NK-92 (cell line): ENCODE results near the gene MGMT.

Experiments
- DNase-seq: peaks from one replicate; lab custom pipeline; 2025; ENCODE audit not compliant: unreplicated experiment; lab: John Stamatoyannopoulos, UW

The MGMT gene

DNA sequence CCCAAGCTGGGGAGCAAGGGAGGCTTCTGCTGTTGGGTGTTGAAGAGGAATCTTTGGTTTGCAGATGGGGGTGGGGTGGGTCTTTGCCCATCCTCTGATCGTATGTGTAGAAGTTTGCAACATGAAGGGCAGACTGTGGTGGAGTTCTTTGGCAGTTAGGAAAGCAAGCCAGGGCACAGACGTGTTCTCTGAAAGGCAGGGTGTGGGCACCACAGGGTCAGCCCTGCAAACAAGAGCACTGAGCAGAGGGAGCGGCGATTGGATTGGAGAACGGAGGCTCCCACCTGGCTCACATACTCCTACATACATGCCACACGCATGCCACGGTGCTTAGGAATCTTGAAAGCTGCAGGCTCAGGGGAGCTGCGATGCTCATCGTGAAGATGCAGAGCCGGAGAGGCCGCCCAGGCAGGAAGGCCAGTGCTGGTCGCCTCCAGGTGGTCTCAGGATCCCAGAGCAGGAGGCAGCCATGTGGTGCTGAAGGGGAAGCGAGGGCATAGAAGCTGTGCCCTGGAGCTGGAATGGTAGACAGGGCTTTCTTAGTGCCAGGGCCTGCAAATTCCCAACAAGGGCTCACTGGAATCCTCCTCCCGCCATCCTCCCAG is 149.0 kb downstream of the MGMT start:
- no peak for DNase-seq

DNA sequence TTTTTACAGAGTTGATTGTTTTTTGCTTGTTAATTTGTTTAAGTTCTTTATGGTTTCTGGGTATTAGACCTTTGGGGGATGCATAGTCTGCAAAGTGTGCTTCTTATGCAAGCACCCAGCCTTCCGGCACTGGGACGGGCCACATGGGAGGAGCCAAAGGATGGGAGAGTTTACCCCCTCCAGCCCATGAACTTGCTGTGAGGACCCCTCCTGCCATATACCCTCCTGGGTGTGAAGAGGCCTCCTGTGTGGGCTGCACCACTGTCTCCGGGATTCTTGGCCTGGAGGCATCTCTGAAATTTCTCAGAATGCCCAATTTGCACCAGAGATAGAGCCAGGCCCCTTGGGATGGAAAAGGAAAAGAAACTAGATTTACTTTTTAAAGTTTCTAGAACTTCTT is 150.7 kb downstream of the MGMT start:
- no peak for DNase-seq

DNA sequence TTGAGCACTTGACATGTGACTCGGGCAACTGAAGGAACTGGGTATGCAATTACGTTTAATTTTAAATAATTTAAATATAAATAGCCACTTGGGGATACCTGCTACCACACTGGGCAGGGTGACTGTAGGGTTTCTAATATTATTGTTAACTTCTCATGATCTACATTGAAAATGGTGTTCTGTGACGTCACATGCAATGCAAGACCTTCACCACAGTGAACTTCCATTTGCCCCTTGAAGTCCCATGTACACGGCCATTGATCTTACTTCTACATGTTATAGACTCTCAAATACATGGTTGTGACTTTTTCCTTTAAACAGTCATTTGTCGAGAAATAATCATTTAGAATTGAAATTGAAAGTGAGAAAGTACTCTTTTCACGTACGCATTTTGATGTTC is 154.0 kb downstream of the MGMT start:
- no peak for DNase-seq

DNA sequence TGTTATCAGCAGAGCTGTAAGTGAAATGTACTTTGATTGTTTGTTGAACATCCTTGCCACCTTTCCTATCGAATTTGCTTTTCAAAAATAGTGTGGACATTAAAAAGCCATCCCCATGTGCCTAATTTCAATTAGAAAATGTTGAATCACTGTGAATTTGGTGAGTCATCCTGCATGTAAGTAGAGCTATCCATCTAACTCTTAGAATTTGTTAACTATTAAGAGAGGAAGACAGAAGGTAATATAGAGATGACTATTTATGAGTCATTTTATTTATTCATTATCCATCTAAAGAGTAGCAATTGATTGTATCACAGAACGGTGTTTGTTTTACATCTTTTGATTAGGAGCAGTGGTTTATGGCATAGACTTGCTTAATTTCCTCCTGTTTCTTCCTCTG is 154.7 kb downstream of the MGMT start:
- no peak for DNase-seq

DNA sequence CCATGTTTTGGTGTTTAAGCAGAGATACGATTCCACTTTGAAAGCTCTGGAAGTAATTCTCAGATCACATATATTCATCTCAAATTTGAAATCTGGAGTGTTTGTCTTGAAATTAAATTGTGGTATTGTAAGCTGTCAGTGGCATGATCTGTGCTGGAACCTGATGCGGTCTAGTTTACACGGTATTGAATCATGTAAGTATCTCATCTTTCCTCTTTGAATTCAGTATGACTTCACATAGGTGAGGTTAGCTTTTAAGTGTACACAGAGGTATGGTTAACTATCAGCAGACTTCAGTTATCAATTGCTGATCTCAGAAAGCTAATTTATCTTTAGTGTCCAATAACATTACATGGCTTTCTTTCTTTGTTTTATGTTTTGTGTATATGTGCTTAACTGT is 155.2 kb downstream of the MGMT start:
- DNase-seq: no peak

DNA sequence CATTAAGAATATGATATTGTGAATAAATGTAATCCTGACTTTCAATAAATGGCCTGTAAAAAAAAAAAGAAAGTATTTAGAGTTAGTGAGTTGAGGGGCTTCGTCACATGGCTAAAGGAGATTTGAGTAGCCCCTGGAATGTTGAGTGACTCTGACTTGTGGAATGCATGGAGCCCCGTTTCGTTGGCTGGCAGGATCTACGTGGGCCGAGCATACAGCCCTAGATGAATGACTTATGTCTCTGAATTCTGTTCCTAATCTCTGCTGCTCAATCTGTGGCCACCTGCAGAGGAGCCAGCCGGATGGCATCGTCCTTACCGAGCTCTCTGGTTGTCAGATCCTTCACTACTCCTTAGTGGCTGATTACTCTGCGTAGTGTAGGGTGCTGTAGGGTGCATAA is 155.7 kb downstream of the MGMT start:
- DNase-seq: no peak

DNA sequence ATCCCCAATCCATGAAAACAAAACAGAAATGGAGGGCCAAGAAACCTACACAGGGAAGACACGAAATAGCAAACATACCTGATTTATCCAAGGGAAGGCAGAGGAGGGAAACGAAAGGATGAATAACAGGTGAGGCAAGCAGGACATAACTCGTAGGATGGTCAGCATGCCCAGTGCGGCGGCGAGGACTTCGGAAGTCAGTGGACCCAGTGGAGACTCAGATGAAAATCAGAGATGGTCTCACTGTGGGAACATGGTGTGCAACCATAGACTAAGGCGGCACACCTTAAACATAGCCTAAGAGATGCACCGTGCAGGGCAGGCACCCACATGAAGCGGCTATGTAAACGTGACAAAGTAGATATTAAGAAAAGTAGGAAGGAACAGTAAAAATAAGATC is 157.5 kb downstream of the MGMT start:
- no peak for DNase-seq

DNA sequence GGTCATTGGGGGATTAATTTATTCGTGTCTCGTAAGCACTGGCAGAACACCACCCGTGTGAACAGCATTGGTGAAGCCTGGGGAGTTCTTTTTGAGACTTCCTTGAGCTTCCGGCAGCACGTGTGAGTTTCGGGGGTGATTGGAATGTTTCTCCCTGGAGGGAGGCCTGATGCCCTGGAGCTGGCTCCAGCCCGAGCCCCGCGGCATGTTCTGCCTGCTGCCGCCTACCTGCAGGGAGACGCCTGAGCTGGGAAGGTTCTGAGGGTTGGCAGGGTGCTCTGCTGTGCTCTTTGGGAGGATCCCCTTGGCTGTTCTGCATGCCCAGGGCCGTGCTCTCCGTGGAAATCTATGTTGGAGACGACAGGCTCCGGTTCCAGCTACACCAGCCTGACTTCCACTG is 159.3 kb downstream of the MGMT start:
- no peak for DNase-seq

DNA sequence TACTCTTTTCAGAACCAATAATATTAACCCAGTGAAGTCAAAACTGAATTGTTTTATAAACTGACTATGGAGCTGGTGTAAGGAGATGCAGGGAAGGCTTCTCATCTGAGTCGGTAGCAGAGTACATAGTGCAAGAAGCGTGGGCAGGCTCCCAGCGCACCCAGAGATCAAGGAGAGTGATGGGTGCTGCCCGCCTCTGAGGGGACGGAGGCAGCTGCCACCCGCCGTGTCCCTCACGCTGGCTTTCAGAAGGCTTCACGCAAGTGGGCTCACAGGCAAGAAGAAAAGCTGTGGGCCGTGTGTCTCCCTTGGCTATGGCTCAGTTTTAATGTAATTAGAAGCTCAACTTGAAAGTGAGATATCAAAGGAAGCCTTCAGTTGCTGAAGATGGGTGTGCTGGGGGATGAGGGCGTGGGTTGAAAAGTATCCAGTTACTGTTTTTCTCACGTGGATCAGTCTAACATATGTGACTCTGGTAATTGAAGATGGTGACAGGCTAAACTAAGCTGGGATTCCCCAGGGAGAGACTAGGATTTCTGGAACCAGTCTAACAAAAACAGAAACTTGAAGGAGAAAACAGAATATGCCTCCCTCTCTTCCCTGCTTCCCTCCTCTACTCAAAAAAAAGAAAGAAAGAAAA is 159.9 kb downstream of the MGMT start:
- no peak for DNase-seq

DNA sequence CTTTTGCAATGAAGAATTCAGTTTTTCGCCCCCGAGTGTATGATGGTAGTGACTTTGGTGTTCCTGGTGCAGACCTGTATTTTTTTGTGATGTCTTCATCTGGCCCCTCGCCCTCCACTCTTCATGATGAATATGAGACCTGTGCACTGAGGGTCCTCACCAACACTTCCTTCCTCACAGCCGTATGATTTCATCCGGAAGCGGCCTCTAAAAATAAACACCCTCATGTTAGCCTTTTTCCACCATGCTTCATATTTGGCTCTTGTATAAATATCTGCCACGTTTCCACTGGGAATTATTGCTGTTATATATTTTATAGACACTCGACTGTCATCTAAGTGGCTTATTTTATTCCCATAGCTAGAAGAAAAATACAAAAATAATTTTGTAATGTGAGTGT is 160.4 kb downstream of the MGMT start:
- no peak for DNase-seq

DNA sequence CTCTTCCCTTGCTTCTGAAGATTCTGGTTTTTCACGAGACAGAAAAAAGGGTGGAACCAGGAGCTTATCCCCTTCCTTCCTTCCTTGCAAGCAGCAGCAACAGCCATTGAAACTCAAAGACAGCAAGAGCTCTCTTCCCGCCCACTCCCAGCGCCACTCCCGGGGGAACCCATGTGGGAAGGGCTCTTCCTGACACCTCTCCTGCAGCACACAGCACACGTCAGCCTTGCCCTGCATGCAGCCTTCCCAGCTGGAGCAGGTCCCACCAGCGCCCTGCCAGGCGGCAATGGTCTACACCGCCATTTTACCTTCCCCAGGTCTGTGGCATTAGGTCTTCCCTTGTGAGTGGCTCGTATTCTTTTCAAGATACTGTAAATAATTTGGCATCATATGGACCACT is 161.8 kb downstream of the MGMT start:
- no peak for DNase-seq

DNA sequence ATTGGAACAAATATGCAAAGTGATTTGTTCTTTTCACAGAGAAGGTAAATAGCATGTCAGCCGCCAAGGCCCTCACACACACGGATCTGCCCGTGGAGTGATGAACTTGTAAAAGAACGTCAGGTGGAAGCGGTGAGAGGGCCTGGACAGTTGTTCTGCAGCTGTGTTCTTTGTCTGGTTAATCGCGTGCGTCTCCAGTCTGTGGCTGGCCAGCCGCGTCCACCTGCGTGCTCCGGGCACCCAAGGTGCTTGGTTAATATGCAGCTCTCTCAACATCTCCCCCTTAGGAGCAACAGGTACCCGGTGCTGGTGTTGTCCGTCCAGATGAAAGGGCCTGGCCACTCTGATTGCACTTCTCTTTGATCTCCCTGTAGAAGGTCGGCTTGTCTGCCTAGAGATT is 162.9 kb downstream of the MGMT start:
- no peak for DNase-seq

DNA sequence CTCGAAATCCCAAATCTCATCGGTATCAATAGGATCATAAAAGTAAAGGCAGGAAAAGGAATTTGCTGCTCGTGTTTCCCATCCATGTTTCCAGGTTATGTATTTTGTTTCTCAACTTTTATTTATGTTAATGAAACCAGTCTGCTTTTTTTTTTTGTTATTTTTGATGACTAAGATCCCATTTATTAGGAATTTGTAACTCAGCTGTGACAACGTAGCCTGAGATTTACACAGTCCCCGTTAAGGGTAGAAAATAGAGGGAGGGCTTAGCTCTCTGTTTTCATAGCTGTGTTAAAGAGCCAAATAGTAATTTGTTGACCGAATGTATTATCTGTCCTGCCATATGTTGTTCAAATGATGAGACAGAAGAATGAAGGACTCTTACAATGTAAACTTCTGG is 164.0 kb downstream of the MGMT start:
- DNase-seq: no peak

DNA sequence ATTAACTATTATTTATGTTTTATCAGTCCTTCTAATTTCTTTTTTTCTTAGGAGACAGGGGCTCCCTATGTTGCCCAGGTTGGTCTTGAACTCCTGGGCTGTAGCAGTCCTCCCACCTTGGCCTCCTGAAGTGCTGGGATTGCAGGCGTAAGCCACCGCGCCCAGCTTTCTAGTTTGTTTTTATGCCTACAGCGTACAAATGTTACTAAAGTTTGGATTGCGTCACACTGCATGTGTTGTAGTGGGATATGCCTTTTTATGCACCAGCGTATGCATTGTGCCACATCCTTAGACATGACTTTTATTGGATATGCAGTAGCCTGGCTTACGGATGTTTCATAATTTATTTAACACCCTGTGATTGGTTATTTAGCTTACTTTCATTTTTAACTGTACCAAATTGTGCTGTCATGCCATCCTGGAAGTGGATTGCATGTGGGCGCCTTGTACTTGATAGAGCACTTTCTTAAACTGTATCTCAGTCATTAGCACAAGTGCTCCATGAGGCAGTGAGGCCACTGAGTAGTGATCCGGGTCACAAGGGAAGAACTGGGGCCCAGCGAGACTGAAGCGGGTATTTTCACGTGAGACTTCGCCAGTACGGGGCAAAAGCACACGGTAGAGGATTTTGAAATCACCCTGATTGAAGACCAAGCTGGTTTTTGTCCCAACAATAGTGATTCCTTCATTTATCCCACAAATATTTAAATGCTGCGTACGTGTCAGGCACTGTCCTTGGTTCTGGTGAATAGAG is 165.0 kb downstream of the MGMT start:
- DNase-seq: no peak

DNA sequence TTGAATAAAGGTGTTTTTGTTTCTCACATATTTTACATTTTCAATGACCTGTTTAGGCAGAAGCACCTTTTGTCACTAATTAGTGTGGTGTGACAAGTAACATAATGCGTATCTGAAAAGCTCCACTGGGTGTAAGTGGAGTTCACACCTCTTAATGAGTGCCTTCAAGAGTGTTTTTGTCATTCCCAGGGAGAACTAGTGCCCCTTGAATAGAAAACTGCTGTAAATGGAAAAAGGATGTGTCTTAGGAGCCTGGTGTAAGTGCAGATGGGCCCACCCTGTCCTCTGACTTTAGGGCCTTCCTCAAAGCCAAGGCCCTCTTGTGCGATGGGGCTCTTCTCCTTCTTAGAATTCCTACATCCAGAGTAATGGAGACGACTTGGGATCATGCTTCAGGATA is 170.0 kb downstream of the MGMT start:
- no peak for DNase-seq

DNA sequence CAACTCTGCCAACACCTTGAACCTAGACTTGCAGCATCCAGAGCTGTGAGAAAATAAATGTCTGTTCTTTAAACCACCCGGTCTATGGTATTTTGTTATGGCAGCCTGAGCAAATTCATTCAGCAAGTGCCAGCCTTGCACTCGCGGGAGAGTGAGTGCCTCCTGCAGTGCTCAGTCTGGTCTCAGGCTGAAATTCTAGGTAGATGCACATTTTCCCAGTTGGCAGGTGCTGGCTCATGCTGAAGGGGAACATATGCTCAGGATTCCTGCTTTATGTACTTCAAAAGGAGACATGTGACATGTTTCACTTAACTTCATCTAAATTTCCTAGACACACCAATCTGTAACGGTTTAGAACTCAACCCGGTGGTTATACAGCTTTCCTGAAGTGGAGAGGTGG is 170.8 kb downstream of the MGMT start:
- DNase-seq: no peak

DNA sequence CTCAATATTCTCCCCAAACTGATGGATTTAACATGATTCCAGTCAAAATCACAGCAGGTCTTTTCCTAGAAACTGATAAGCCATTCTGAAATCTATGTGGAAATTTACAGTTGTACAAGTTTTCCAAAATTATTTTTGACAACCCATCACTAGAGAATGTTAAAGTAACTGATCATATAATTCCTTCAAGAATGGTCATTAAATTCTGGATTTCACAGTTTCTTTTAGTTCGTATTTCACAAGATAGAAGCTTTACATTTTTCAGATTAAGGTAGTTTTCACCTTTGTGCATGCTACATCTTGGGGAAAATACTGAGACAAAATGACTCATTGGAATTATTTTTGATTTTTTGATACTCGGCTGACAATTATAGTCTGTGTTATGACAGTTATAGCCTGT is 174.3 kb downstream of the MGMT start:
- no peak for DNase-seq

DNA sequence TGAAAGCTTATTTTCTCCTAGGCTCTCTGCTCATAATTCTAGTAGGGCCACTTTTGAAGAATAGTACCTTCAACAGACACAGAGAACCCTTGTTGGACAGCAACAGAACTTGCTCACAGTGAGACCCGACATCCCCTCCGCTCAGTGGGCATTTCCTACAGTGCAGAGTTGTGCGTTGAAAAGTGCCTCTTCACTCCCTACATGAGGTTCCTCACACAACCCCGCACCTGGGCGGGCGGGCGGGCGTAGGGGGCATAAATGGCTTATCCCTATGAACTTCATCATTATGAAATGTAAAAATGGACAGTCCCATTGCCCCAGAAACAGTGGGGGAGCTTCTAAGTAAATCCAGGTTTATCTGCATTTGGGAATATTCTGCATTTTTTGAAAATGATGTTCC is 174.9 kb downstream of the MGMT start:
- no peak for DNase-seq

DNA sequence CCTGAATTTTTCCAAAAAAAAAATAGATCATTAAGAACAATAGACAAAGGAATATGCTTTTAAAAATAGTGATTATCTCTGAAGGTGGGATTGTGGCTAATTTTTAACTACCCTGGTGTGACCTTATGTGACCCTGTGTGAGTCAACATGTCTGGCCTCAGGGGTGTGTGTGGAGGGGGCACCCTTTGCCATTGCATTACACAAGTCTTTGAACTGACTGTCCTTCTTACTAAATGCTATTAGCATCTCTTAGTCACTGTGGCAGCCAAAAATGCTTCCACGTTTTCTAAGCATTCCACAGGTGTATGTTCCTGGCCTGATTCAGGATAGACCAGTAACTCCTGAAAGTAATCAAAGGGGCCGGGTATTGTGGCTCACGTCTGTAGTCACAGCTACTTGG is 175.4 kb downstream of the MGMT start:
- DNase-seq: no peak

DNA sequence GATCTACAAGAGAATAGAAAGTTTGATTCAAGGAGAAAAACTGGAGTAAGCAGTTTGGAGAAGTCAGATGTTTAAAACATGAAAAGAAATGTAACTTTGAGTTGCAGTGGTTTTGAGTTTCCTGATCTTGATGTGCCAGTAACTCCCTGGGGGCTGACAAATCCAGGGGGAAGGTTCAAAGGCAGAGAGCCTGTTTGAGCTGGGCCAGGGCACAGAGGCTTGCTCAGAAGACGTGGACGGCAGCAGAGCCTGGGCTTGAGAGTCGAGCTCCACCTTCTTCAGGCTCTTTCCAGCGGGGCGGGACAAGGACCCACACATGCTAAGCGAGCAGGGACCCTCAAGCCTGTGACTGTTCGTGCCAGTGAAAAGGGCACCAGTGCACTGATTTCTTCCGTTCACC is 176.2 kb downstream of the MGMT start:
- no peak for DNase-seq

DNA sequence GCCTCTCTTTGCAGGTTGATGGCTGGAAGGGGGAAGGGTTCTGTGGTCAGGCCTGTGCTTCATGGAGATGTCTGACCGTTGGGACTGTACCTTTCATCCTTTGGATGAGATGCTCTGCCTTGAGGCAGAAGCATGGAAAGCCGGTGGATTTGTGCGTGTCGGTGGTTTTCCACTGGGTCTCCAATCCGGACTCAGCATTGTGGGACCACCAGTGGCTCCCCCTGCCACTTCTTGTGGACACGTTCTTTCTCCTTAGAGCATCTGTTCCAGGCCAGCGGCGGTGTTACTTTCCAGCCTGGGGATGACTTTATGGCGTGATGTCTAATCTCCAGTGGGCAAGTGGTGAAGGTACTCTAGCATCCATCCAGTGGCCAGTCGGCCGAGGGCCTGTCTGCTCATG is 178.4 kb downstream of the MGMT start:
- no peak for DNase-seq

DNA sequence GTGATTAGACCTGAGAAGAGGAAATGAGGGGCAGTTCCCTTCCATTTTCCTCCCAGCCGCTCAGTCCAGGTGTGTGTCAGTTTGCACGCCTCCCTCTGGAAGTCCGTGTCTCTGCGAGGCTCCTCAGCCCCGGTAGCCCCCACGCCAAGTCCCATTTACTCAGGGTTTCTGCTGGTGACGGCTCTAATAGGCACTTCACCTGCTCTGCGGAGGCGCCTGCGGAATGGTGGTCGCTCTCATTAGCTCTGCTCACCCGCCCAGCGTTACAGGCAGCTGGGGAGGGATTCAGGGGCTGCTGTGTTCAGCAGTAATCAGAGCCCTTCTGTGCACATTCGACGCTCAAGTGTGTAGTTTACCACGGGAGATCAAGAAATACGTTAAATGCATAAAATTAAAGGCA is 179.9 kb downstream of the MGMT start:
- DNase-seq: no peak

DNA sequence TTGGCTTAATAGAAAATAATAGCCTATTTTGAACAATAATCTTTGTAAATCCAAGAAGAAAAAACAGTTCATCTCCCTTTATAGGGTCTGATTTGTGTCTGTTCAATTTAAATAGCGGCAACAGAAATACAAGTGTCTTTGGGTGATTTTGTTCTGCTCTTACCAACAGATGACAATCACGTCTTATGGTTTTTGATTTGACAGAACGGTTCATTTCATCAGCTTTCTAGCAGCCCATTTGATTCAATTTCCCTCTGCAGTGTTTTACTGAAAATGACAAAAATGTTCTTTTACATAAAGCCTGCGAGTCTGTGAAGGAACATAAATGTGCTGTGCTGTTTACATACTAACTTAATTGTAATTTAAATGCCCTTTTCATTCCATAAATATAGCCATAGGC is 180.5 kb downstream of the MGMT start:
- DNase-seq: no peak
